ENCODE results near the gene UHMK1.

DNA sequence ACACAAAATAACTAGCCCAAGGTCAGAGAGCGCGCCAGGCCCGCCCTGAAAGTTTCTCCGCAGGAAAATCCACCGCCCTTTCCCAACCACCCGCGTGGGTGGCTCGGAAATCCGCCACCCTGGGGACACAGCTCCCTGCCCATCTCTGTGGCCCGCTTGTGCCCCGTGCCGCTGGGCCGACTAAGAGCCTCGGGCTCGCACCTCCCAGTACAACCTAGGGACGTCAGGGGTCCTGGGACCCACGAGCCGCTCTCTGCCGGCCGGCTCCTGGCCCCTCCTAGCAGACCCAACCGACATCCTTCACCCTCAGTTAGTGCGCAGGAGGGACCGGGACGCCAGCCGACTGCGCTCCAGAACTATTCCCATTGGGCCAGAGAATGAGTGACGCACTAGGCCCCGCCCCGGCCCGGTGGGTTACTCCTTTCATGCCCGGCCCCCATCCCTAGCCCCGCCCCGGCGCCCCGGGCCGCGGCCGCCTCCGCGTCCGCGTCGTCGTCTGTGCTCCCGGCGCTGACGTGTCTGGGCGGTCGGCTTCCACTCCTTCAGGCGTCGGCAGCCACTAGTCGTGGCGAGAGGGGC, 63.5 kb downstream of the UHMK1 start:
- no peak for TF ChIP-seq POLR2A (IDR thresholded peaks at IDR 0.05; ENCODE audit: low read depth, low read length)
- peak; percentile 59; the same call in 1 of the 2 replicates for TF ChIP-seq POLR2AphosphoS5 (IDR thresholded peaks at IDR 0.05; ENCODE audit: low read depth, low read length)
- TF ChIP-seq SPI1 (IDR thresholded peaks at IDR 0.05; ENCODE audit: low read depth, low read length): no peak
- TF ChIP-seq TAF1 (IDR thresholded peaks at IDR 0.05; ENCODE audit: low read depth, low read length): no peak
- 0 out of 2 replicates have a peak, but pooled peaks have one; percentile 30 for TF ChIP-seq POU2F2 (IDR thresholded peaks at IDR 0.05; ENCODE audit: low read depth, low read length)
- no peak for TF ChIP-seq PAX5 (IDR thresholded peaks at IDR 0.05; ENCODE audit: insufficient read depth, low read length, severe bottlenecking)

Measured in GM12891 (cell line).